GM19099 (cell line): ENCODE measurements around the gene PSTPIP2.
A peak's percentile ranks its signal among the peaks of the same experiment; 100 is the strongest.

Experiments
- POLR2A ChIP-seq: IDR thresholded peaks from 3 replicates; pipeline ENCODE4 v1.6.1; 2011; ENCODE audit warnings: low read depth; ENCODE audit not compliant: insufficient read length; ENCODE audit errors: extremely low read depth

PSTPIP2 gene

GRCh38 chr18:46071653-46072375 lies at the start of gene PSTPIP2:
Gene PSTPIP2, minus strand, starts transcription at chr18:46072260. Its CDS starts 72 bp downstream, at chr18:46072188.
- peak; percentile 11 for TF ChIP-seq POLR2A

- TF ChIP-seq POLR2A, result no peak
These were observed 41.7 kb upstream of the PSTPIP2 start for GRCh38 chr18:46113751-46114150.

GRCh38 chr18:46110406-46110805 lies 38.3 kb upstream of the PSTPIP2 start:
- no peak for TF ChIP-seq POLR2A

GRCh38 chr18:46109386-46109785 lies 37.3 kb upstream of the PSTPIP2 start:
- TF ChIP-seq POLR2A, result no peak

GRCh38 chr18:46104128-46104911 lies 32.3 kb upstream of the PSTPIP2 start, which contains the start of gene HAUS1:
Gene HAUS1, plus strand, starts transcription at chr18:46104385. Its CDS starts 27 bp downstream, at chr18:46104412.
- TF ChIP-seq POLR2A, result peak; percentile 77

- TF ChIP-seq POLR2A, result no peak
These were observed 27.4 kb upstream of the PSTPIP2 start for GRCh38 chr18:46099463-46099862.

- TF ChIP-seq POLR2A, result no peak
These were observed 26.5 kb upstream of the PSTPIP2 start for GRCh38 chr18:46098616-46098933.

- TF ChIP-seq POLR2A, result peak; percentile 94
These were observed 25.9 kb upstream of the PSTPIP2 start, which contains the start of gene ATP5F1A for GRCh38 chr18:46097801-46098615. Gene ATP5F1A, minus strand, starts transcription at chr18:46098296. Its CDS starts 65 bp downstream, at chr18:46098231.

- TF ChIP-seq POLR2A, result no peak
These were observed 25.4 kb upstream of the PSTPIP2 start for GRCh38 chr18:46097431-46097800.

- TF ChIP-seq POLR2A, result no peak
These were observed 24.7 kb upstream of the PSTPIP2 start for GRCh38 chr18:46096651-46097300.

- TF ChIP-seq POLR2A, result no peak
These were observed 23.5 kb upstream of the PSTPIP2 start for GRCh38 chr18:46095532-46095931.

GRCh38 chr18:46084431-46084830 lies 12.4 kb upstream of the PSTPIP2 start:
- no peak for TF ChIP-seq POLR2A

- no peak for TF ChIP-seq POLR2A
These were observed 8.1 kb upstream of the PSTPIP2 start for GRCh38 chr18:46080156-46080555.

- no peak for TF ChIP-seq POLR2A
These were observed 7.3 kb upstream of the PSTPIP2 start for GRCh38 chr18:46079336-46079735.
